Stimulated activated memory B cell treated with anti-CD40 and anti-IgM and Interleukin-4, amounts not matched to agents 10 μg/mL and 1 μg/mL and 100 μg/mL, for 72 hours (primary cell): ENCODE measurements around the gene CASKIN1.
"Not testable (repeated sequence)": the region's sequence is repeated elsewhere in the genome, so short reads cannot be mapped to it uniquely, and the experiment has no call there.

Source experiments
- ATAC-seq: fragments of 150-1000 bp; cut with Tn5 transposase; 2 replicates; pipeline ENCODE4 v1.10.0; 2021
- H3K27ac Mint-ChIP-seq: one replicate; pipeline ENCODE4 v1.8.0; 2022; ENCODE audit warnings: mild to moderate bottlenecking, mixed read lengths
- H3K27me3 Mint-ChIP-seq: one replicate; pipeline ENCODE4 v1.8.0; 2022; ENCODE audit warnings: mixed read lengths
- H3K36me3 Mint-ChIP-seq: one replicate; pipeline ENCODE4 v1.8.0; 2022; ENCODE audit warnings: mixed read lengths
- H3K4me1 Mint-ChIP-seq: one replicate; pipeline ENCODE4 v1.8.0; 2022; ENCODE audit warnings: mixed read lengths
- H3K4me3 Mint-ChIP-seq: one replicate; pipeline ENCODE4 v1.8.0; 2022; ENCODE audit warnings: mild to moderate bottlenecking, moderate library complexity, mixed read lengths
- H3K9me3 Mint-ChIP-seq: one replicate; pipeline ENCODE4 v1.8.0; 2022; ENCODE audit warnings: mixed read lengths

CASKIN1 gene

GRCh38 chr16:2196162-2196980 lies at the start of gene CASKIN1:
CASKIN1 (minus strand) TSS chr16:2196605; CDS start chr16:2196432, 173 bp downstream.
- Mint-ChIP-seq H3K4me3 (peak within 1 kb of the TSS; percentile 60), H3K4me1 (peaks cover 17% of the 10 kb centered on the region), H3K27ac (peak within 1 kb of the TSS; percentile 48), H3K9me3 (no peaks in the 10 kb centered on the region), H3K36me3 (no peaks in the 10 kb centered on the region), H3K27me3 (peaks cover 66% of the 10 kb centered on the region)
- peak; percentile 43 for ATAC-seq

GRCh38 chr16:2244926-2245795 lies 48.8 kb upstream of the CASKIN1 start:
- Mint-ChIP-seq H3K27me3 (no peaks in the 10 kb centered on the region), H3K36me3 (peaks cover 15% of the 10 kb centered on the region), H3K9me3 (no peaks in the 10 kb centered on the region), H3K4me3 (no peak overlapping the region), H3K27ac (no peak overlapping the region), H3K4me1 (no peaks in the 10 kb centered on the region)
- no peak for ATAC-seq

GRCh38 chr16:2244301-2244700 lies 47.9 kb upstream of the CASKIN1 start:
- no peaks in the 10 kb centered on the region for H3K27me3 Mint-ChIP-seq
- H3K27ac Mint-ChIP-seq = no peak overlapping the region
- ATAC-seq = no peak
- H3K36me3 Mint-ChIP-seq = peaks cover 22% of the 10 kb centered on the region
- no peaks in the 10 kb centered on the region for H3K4me1 Mint-ChIP-seq
- no peaks in the 10 kb centered on the region for H3K9me3 Mint-ChIP-seq
- H3K4me3 Mint-ChIP-seq = no peak overlapping the region

GRCh38 chr16:2243781-2244180 lies 47.4 kb upstream of the CASKIN1 start:
- H3K9me3 Mint-ChIP-seq = no peaks in the 10 kb centered on the region
- H3K4me3 Mint-ChIP-seq = no peak overlapping the region
- ATAC-seq = no peak
- H3K36me3 Mint-ChIP-seq = peaks cover 23% of the 10 kb centered on the region
- H3K4me1 Mint-ChIP-seq = no peaks in the 10 kb centered on the region
- H3K27ac Mint-ChIP-seq = no peak overlapping the region
- no peaks in the 10 kb centered on the region for H3K27me3 Mint-ChIP-seq

GRCh38 chr16:2243031-2243528 lies 46.7 kb upstream of the CASKIN1 start:
- no peaks in the 10 kb centered on the region for H3K27me3 Mint-ChIP-seq
- H3K4me3 Mint-ChIP-seq = no peak overlapping the region
- ATAC-seq = no peak
- no peaks in the 10 kb centered on the region for H3K9me3 Mint-ChIP-seq
- H3K27ac Mint-ChIP-seq = no peak overlapping the region
- H3K4me1 Mint-ChIP-seq = no peaks in the 10 kb centered on the region
- peaks cover 23% of the 10 kb centered on the region for H3K36me3 Mint-ChIP-seq

- Mint-ChIP-seq H3K4me1 (no peaks in the 10 kb centered on the region), H3K27ac (no peak overlapping the region), H3K27me3 (no peaks in the 10 kb centered on the region), H3K9me3 (no peaks in the 10 kb centered on the region), H3K36me3 (peaks cover 23% of the 10 kb centered on the region), H3K4me3 (no peak overlapping the region)
- ATAC-seq = no peak
Measured at GRCh38 chr16:2242598-2242997, 46.2 kb upstream of the CASKIN1 start.

GRCh38 chr16:2240331-2240730 lies 43.9 kb upstream of the CASKIN1 start:
- not testable (repeated sequence) for H3K27me3 Mint-ChIP-seq, H3K4me1 Mint-ChIP-seq, ATAC-seq, H3K4me3 Mint-ChIP-seq, H3K9me3 Mint-ChIP-seq, H3K27ac Mint-ChIP-seq
- peaks cover 30% of the 10 kb centered on the region for H3K36me3 Mint-ChIP-seq

- H3K27me3 Mint-ChIP-seq = no peaks in the 10 kb centered on the region
- H3K4me3 Mint-ChIP-seq = no peak overlapping the region
Measured at GRCh38 chr16:2238838-2239675, 42.7 kb upstream of the CASKIN1 start.

GRCh38 chr16:2238150-2238837 lies 41.9 kb upstream of the CASKIN1 start:
- Mint-ChIP-seq H3K27ac (no peak overlapping the region), H3K4me1 (no peaks in the 10 kb centered on the region), H3K27me3 (no peaks in the 10 kb centered on the region), H3K9me3 (no peaks in the 10 kb centered on the region), H3K4me3 (no peak overlapping the region), H3K36me3 (peaks cover 40% of the 10 kb centered on the region)
- peak; percentile 35 for ATAC-seq

More at GRCh38 chr16:2238838-2239675, 42.7 kb upstream of the CASKIN1 start:
- Mint-ChIP-seq H3K4me1 (no peaks in the 10 kb centered on the region), H3K9me3 (no peaks in the 10 kb centered on the region), H3K27ac (no peak overlapping the region), H3K36me3 (peaks cover 36% of the 10 kb centered on the region)
- no peak for ATAC-seq

GRCh38 chr16:2237493-2238149 lies 41.2 kb upstream of the CASKIN1 start:
- ATAC-seq = no peak
- Mint-ChIP-seq H3K27ac (no peak overlapping the region), H3K4me3 (no peak overlapping the region), H3K4me1 (no peaks in the 10 kb centered on the region), H3K9me3 (no peaks in the 10 kb centered on the region), H3K36me3 (peaks cover 40% of the 10 kb centered on the region), H3K27me3 (no peaks in the 10 kb centered on the region)

- Mint-ChIP-seq H3K4me3 (no peak overlapping the region), H3K9me3 (no peaks in the 10 kb centered on the region), H3K27me3 (no peaks in the 10 kb centered on the region), H3K4me1 (no peaks in the 10 kb centered on the region), H3K36me3 (peaks cover 35% of the 10 kb centered on the region), H3K27ac (no peak overlapping the region)
- no peak for ATAC-seq
Measured at GRCh38 chr16:2237102-2237482, 40.7 kb upstream of the CASKIN1 start.

GRCh38 chr16:2236337-2237101 lies 40.1 kb upstream of the CASKIN1 start, which contains the start of gene DNASE1L2:
DNASE1L2 (plus strand) TSS chr16:2236444; CDS start chr16:2236817, 373 bp downstream.
- Mint-ChIP-seq H3K36me3 (peaks cover 39% of the 10 kb centered on the region), H3K4me1 (no peaks in the 10 kb centered on the region), H3K4me3 (no peak within 1 kb of the TSS), H3K9me3 (no peaks in the 10 kb centered on the region), H3K27ac (no peak within 1 kb of the TSS), H3K27me3 (no peaks in the 10 kb centered on the region)
- ATAC-seq = no peak

GRCh38 chr16:2235695-2236336 lies 39.4 kb upstream of the CASKIN1 start:
- Mint-ChIP-seq H3K9me3 (no peaks in the 10 kb centered on the region), H3K4me3 (no peak overlapping the region), H3K27ac (no peak overlapping the region), H3K4me1 (no peaks in the 10 kb centered on the region), H3K36me3 (peaks cover 41% of the 10 kb centered on the region), H3K27me3 (no peaks in the 10 kb centered on the region)
- no peak for ATAC-seq
